ENCODE measurements around the gene HIVEP3. TPM values are rescaled to one million over a fixed set of nuclear protein-coding genes. Genes with fewer than 3 reads are reported as not detected.
"Not testable (repeated sequence)": the region's sequence is repeated elsewhere in the genome, so short reads cannot be mapped to it uniquely, and the experiment has no call there.

The HIVEP3 gene
- total RNA-seq, 1 donor from 2014 or later = 8.9 TPM

GRCh38 chr1:41695118-41695745, 223.5 kb downstream of the HIVEP3 start:
- no peak for DNase-seq (ENCODE audit: low read depth)
- no peak overlapping the region for H3K27ac Mint-ChIP-seq (ENCODE audit: unreplicated experiment)
- FAIRE-seq = no peak
- H3K27ac ChIP-seq (ENCODE audit: low read depth, low read length) = no peak overlapping the region
- no peaks in the 10 kb centered on the region for H3K9me3 ChIP-seq (ENCODE audit: insufficient read depth, low read depth, low read length)
- no peaks in the 10 kb centered on the region for H3K36me3 Mint-ChIP-seq (ENCODE audit: low read depth, unreplicated experiment)
- no peak overlapping the region for H3K4me2 ChIP-seq (ENCODE audit: low read length)
- TF ChIP-seq EZH2 (IDR thresholded peaks at IDR 0.05; ENCODE audit: insufficient read depth, low read length) = no peak
- TF ChIP-seq, protein P1, sequence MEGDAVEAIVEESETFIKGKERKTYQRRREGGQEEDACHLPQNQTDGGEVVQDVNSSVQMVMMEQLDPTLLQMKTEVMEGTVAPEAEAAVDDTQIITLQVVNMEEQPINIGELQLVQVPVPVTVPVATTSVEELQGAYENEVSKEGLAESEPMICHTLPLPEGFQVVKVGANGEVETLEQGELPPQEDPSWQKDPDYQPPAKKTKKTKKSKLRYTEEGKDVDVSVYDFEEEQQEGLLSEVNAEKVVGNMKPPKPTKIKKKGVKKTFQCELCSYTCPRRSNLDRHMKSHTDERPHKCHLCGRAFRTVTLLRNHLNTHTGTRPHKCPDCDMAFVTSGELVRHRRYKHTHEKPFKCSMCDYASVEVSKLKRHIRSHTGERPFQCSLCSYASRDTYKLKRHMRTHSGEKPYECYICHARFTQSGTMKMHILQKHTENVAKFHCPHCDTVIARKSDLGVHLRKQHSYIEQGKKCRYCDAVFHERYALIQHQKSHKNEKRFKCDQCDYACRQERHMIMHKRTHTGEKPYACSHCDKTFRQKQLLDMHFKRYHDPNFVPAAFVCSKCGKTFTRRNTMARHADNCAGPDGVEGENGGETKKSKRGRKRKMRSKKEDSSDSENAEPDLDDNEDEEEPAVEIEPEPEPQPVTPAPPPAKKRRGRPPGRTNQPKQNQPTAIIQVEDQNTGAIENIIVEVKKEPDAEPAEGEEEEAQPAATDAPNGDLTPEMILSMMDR (IDR thresholded peaks at IDR 0.05; ENCODE audit: insufficient read depth, low read depth, low read length) = no peak
- peaks cover 29% of the 10 kb centered on the region for H3K27me3 Mint-ChIP-seq (ENCODE audit: low read depth, unreplicated experiment)
- no peaks in the 10 kb centered on the region for H4K20me1 ChIP-seq (ENCODE audit: insufficient read depth, low read length)
- no peaks in the 10 kb centered on the region for H3K36me3 ChIP-seq (ENCODE audit: insufficient read depth, low read length)
- H3K4me3 ChIP-seq (ENCODE audit: insufficient read depth, low read depth, low read length) = no peak overlapping the region
- no peak overlapping the region for H3K9ac ChIP-seq (ENCODE audit: low read length)
- no peaks in the 10 kb centered on the region for H3K79me2 ChIP-seq (ENCODE audit: insufficient read depth, low read length)
- H3K4me3 Mint-ChIP-seq (ENCODE audit: unreplicated experiment) = no peak overlapping the region
- no peaks in the 10 kb centered on the region for H3K4me1 Mint-ChIP-seq (ENCODE audit: low read depth, unreplicated experiment)
- H3K27me3 ChIP-seq (ENCODE audit: insufficient read depth, low read length) = no peaks in the 10 kb centered on the region
- no peaks in the 10 kb centered on the region for H3K4me1 ChIP-seq (ENCODE audit: insufficient read depth, low read length)
- H3K9me3 Mint-ChIP-seq (ENCODE audit: unreplicated experiment) = peaks cover 1% of the 10 kb centered on the region
- H2AFZ ChIP-seq (ENCODE audit: low read depth, low read length) = no peak overlapping the region

- not testable (repeated sequence) for H3K27ac ChIP-seq (ENCODE audit: low read depth, low read length); H3K9me3 Mint-ChIP-seq (ENCODE audit: unreplicated experiment); H3K4me3 ChIP-seq (ENCODE audit: insufficient read depth, low read depth, low read length); H3K4me1 Mint-ChIP-seq (ENCODE audit: low read depth, unreplicated experiment); H2AFZ ChIP-seq (ENCODE audit: low read depth, low read length); H3K4me2 ChIP-seq (ENCODE audit: low read length); H4K20me1 ChIP-seq (ENCODE audit: insufficient read depth, low read length); H3K27me3 ChIP-seq (ENCODE audit: insufficient read depth, low read length); H3K36me3 Mint-ChIP-seq (ENCODE audit: low read depth, unreplicated experiment); H3K4me3 Mint-ChIP-seq (ENCODE audit: unreplicated experiment); H3K36me3 ChIP-seq (ENCODE audit: insufficient read depth, low read length); FAIRE-seq; H3K79me2 ChIP-seq (ENCODE audit: insufficient read depth, low read length); H3K9me3 ChIP-seq (ENCODE audit: insufficient read depth, low read depth, low read length); H3K4me1 ChIP-seq (ENCODE audit: insufficient read depth, low read length); DNase-seq (ENCODE audit: low read depth); H3K27ac Mint-ChIP-seq (ENCODE audit: unreplicated experiment); H3K9ac ChIP-seq (ENCODE audit: low read length)
- H3K27me3 Mint-ChIP-seq (ENCODE audit: low read depth, unreplicated experiment) = peaks cover 26% of the 10 kb centered on the region
These were observed 226.8 kb downstream of the HIVEP3 start for GRCh38 chr1:41691966-41692365.

- FAIRE-seq = no peak
- H4K20me1 ChIP-seq (ENCODE audit: insufficient read depth, low read length) = no peaks in the 10 kb centered on the region
These were observed 227.3 kb downstream of the HIVEP3 start for GRCh38 chr1:41691424-41691823.

More at GRCh38 chr1:41691424-41691823, 227.3 kb downstream of the HIVEP3 start:
- Histone ChIP-seq H2AFZ (ENCODE audit: low read depth, low read length) (no peak overlapping the region), H3K27me3 (ENCODE audit: insufficient read depth, low read length) (no peaks in the 10 kb centered on the region), H3K4me3 (ENCODE audit: insufficient read depth, low read depth, low read length) (no peak overlapping the region), H3K27ac (ENCODE audit: low read depth, low read length) (no peak overlapping the region), H3K9ac (ENCODE audit: low read length) (no peak overlapping the region), H3K79me2 (ENCODE audit: insufficient read depth, low read length) (no peaks in the 10 kb centered on the region), H3K36me3 (ENCODE audit: insufficient read depth, low read length) (no peaks in the 10 kb centered on the region), H3K4me2 (ENCODE audit: low read length) (no peak overlapping the region), H3K9me3 (ENCODE audit: insufficient read depth, low read depth, low read length) (no peaks in the 10 kb centered on the region), H3K4me1 (ENCODE audit: insufficient read depth, low read length) (no peaks in the 10 kb centered on the region)
- H3K4me1 Mint-ChIP-seq (ENCODE audit: low read depth, unreplicated experiment) = no peaks in the 10 kb centered on the region
- TF ChIP-seq EZH2 (IDR thresholded peaks at IDR 0.05; ENCODE audit: insufficient read depth, low read length) = no peak
- TF ChIP-seq, protein P1 (IDR thresholded peaks at IDR 0.05; ENCODE audit: insufficient read depth, low read depth, low read length) = no peak
- no peaks in the 10 kb centered on the region for H3K36me3 Mint-ChIP-seq (ENCODE audit: low read depth, unreplicated experiment)
- H3K27me3 Mint-ChIP-seq (ENCODE audit: low read depth, unreplicated experiment) = peaks cover 30% of the 10 kb centered on the region
- H3K27ac Mint-ChIP-seq (ENCODE audit: unreplicated experiment) = no peak overlapping the region
- DNase-seq (ENCODE audit: low read depth) = no peak
- no peaks in the 10 kb centered on the region for H3K9me3 Mint-ChIP-seq (ENCODE audit: unreplicated experiment)
- H3K4me3 Mint-ChIP-seq (ENCODE audit: unreplicated experiment) = no peak overlapping the region

All from astrocyte (in vitro differentiated cells and primary cell).